Measurements from ENCODE around the gene GNAI3. TPM values are rescaled to one million over a fixed set of nuclear protein-coding genes. Genes with fewer than 3 reads are reported as not detected.

Gene GNAI3
- polyA plus RNA-seq, 1 donor (not counting 4 experiments of a cell fraction or from before 2014, with no cell fraction given) = 14.1 TPM

GRCh38 chr1:109623601-109624161, 75.3 kb downstream of the GNAI3 start:
- DNase-seq (ENCODE audit: low read depth, low spot score) = no peak
- no peak for FAIRE-seq
- Histone ChIP-seq H3K79me2 (ENCODE audit: control insufficient read depth, insufficient read depth, low read length) (peaks cover 50% of the 10 kb centered on the region), H3K4me3 (ENCODE audit: control insufficient read depth in 2 of 3, extremely low read depth in 1 of 3, insufficient read depth in 2 of 3, low read depth in 1 of 3, low read length in 3 of 3) (no peak overlapping the region), H3K27me3 (ENCODE audit: control insufficient read depth, extremely low read depth, insufficient read depth, low read length) (no peaks in the 10 kb centered on the region), H2AFZ (ENCODE audit: control insufficient read depth, low read length) (no peak overlapping the region), H3K9me3 (ENCODE audit: control insufficient read depth, low read depth, low read length) (no peaks in the 10 kb centered on the region), H3K4me2 (ENCODE audit: control insufficient read depth, extremely low read depth, insufficient read depth, low read depth, low read length) (no peak overlapping the region), H3K27ac (ENCODE audit: control insufficient read depth, insufficient read depth, low read length) (no peak overlapping the region), H3K9ac (ENCODE audit: control insufficient read depth, extremely low read depth, insufficient read depth, low read length) (no peak overlapping the region), H3K36me3 (ENCODE audit: control insufficient read depth in 2 of 2, extremely low read depth in 1 of 2, insufficient read depth in 2 of 2, low read length in 2 of 2) (peaks cover 7 to 9% of the 10 kb centered on the region in 2 experiments), H4K20me1 (ENCODE audit: control insufficient read depth, extremely low read depth, insufficient read depth, low read length) (no peaks in the 10 kb centered on the region), H3K4me1 (ENCODE audit: control insufficient read depth, extremely low read depth, insufficient read depth, low read length) (peaks cover 20% of the 10 kb centered on the region), H3K9me1 (ENCODE audit: control insufficient read depth, extremely low read depth, insufficient read depth, low read length) (no peaks in the 10 kb centered on the region)
- TF ChIP-seq EZH2 (IDR thresholded peaks at IDR 0.05; ENCODE audit: low read length) (no peak), CTCF (optimal IDR thresholded peaks at IDR 0.05 in 1 of 3, IDR thresholded peaks at IDR 0.05 in 1 of 3, conservative IDR thresholded peaks at IDR 0.05 in 1 of 3; ENCODE audit: extremely low read depth in 1 of 3, insufficient read depth in 2 of 3, low read length in 3 of 3) (no peak)
- dilution Hi-C loops (cut with MboI; ENCODE audit: extremely low pct_ligation_motif_present, low sequenced_read_pairs) = no loop called here

GRCh38 chr1:109624201-109625010, 76.0 kb downstream of the GNAI3 start:
- Histone ChIP-seq H4K20me1 (ENCODE audit: control insufficient read depth, extremely low read depth, insufficient read depth, low read length) (no peaks in the 10 kb centered on the region), H3K4me3 (ENCODE audit: control insufficient read depth in 2 of 3, extremely low read depth in 1 of 3, insufficient read depth in 2 of 3, low read depth in 1 of 3, low read length in 3 of 3) (no peak overlapping the region)

More at GRCh38 chr1:109624201-109625010, 76.0 kb downstream of the GNAI3 start:
- no peaks in the 10 kb centered on the region for H3K27me3 ChIP-seq (ENCODE audit: control insufficient read depth, extremely low read depth, insufficient read depth, low read length)
- H3K27ac ChIP-seq (ENCODE audit: control insufficient read depth, insufficient read depth, low read length) = no peak overlapping the region
- peaks cover 50% of the 10 kb centered on the region for H3K79me2 ChIP-seq (ENCODE audit: control insufficient read depth, insufficient read depth, low read length)
- H3K36me3 ChIP-seq (ENCODE audit: control insufficient read depth in 2 of 2, extremely low read depth in 1 of 2, insufficient read depth in 2 of 2, low read length in 2 of 2) = peaks cover 9 to 12% of the 10 kb centered on the region in 2 experiments
- no peak for DNase-seq (ENCODE audit: low read depth, low spot score)
- no peak for FAIRE-seq
- peaks cover 14% of the 10 kb centered on the region for H3K4me1 ChIP-seq (ENCODE audit: control insufficient read depth, extremely low read depth, insufficient read depth, low read length)
- no peaks in the 10 kb centered on the region for H3K9me3 ChIP-seq (ENCODE audit: control insufficient read depth, low read depth, low read length)
- dilution Hi-C loops (cut with MboI; ENCODE audit: extremely low pct_ligation_motif_present, low sequenced_read_pairs) = no loop called here
- no peak overlapping the region for H3K4me2 ChIP-seq (ENCODE audit: control insufficient read depth, extremely low read depth, insufficient read depth, low read depth, low read length)
- H3K9me1 ChIP-seq (ENCODE audit: control insufficient read depth, extremely low read depth, insufficient read depth, low read length) = no peaks in the 10 kb centered on the region
- TF ChIP-seq CTCF (optimal IDR thresholded peaks at IDR 0.05 in 1 of 3, IDR thresholded peaks at IDR 0.05 in 1 of 3, conservative IDR thresholded peaks at IDR 0.05 in 1 of 3; ENCODE audit: extremely low read depth in 1 of 3, insufficient read depth in 2 of 3, low read length in 3 of 3) = no peak
- TF ChIP-seq EZH2 (IDR thresholded peaks at IDR 0.05; ENCODE audit: low read length) = no peak
- no peak overlapping the region for H3K9ac ChIP-seq (ENCODE audit: control insufficient read depth, extremely low read depth, insufficient read depth, low read length)
- no peak overlapping the region for H2AFZ ChIP-seq (ENCODE audit: control insufficient read depth, low read length)
